Measurements from ENCODE around the gene GLI1. TPM values are rescaled to one million over a fixed set of nuclear protein-coding genes. Genes with fewer than 3 reads are reported as not detected.

Gene GLI1
- total RNA-seq, 1 experiment from 2014 or later, result 25.8 TPM

DNA sequence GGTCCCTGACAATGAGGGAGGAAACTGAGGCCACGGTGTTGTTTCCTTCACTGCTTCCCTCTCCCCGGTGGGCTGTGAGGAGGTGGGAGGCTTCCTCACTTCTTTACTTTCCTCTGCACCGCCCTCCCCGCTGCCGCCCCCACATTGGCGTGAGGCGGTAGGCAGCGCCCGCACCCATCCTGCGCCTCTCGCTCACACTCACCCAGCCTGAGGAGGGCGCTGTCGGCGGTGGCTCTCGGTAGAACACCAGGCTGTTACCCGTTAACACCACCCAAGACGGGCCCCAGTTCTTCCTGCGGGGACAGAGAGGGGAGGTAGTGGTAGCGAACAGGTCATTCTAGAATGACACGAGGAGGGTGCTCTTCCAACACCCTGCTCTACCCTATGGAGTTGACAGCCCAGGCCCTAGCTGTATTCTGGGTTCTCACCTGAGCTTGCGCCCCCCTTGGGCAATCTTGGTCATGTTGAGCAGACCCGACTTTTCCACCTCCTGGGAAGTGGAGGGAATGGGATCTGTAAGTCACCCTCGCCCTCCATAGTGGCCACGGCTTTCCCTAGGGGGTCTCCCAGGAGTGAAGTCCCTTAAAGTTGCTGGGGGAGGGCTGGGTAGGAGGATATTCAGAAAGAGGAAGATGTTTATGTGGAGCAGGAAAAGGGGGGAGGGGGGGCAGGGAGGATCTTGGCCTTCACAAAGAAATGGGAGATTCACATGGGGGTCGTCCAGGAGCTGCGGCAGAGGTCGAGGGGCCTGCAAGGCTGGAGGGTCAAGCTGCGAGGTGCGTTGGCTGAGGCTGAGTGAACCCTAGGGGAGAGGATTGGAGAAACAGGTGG lies 16.8 kb downstream of the GLI1 start:
- Histone ChIP-seq H4K91ac (ENCODE audit: insufficient read length, low read depth, low read length) (no peak overlapping the region), H3K14ac (ENCODE audit: insufficient read depth, low read length) (no peak overlapping the region), H3T11ph (ENCODE audit: low read length) (no peak overlapping the region), H3K4ac (ENCODE audit: low read depth, low read length) (no peak overlapping the region), H4K20me1 (ENCODE audit: control insufficient read depth, insufficient read depth, insufficient read length) (peaks cover 3% of the 10 kb centered on the region), H2BK15ac (ENCODE audit: low read depth, low read length) (no peak overlapping the region), H3K23ac (ENCODE audit: insufficient read length, low read depth, low read length) (no peak overlapping the region), H3K56ac (ENCODE audit: insufficient read length, low read depth, low read length) (no peak overlapping the region), H3K79me2 (ENCODE audit: insufficient read depth, low read length) (no peaks in the 10 kb centered on the region), H4K8ac (replicated peaks; ENCODE audit: insufficient read length, low read depth, low read length) (no peak overlapping the region), H3K18ac (ENCODE audit: insufficient read length, low read depth, low read length) (no peak overlapping the region), H2BK120ac (ENCODE audit: low read depth, low read length, poor library complexity, severe bottlenecking) (no peak overlapping the region), H3K23me2 (ENCODE audit: insufficient read length, low read depth, low read length, poor library complexity, severe bottlenecking) (peaks cover 15% of the 10 kb centered on the region), H4K5ac (ENCODE audit: insufficient read length, low read depth, low read length) (no peak overlapping the region), H3K27me3 (ENCODE audit: insufficient read depth, low read length) (peaks cover 37% of the 10 kb centered on the region), H2AFZ (ENCODE audit: low read length) (no peak overlapping the region), H3K9me3 (ENCODE audit: control insufficient read depth, low read depth, low read length) (no peaks in the 10 kb centered on the region), H3K9ac (ENCODE audit: extremely low read depth, insufficient read length, low read length) (no peak overlapping the region), H3K4me1 (ENCODE audit: insufficient read depth, low read length) (no peaks in the 10 kb centered on the region; the same call in 1 of the 2 replicates), H2BK20ac (ENCODE audit: low read depth, low read length, poor library complexity, severe bottlenecking) (no peak overlapping the region), H3K4me2 (ENCODE audit: insufficient read depth, insufficient read length, low read length) (peak overlapping the region; percentile 62), H3K27ac (ENCODE audit: insufficient read length, low read depth, low read length) (no peak overlapping the region), H2AK5ac (ENCODE audit: insufficient read length, low read length) (no peak overlapping the region), H3K79me1 (ENCODE audit: insufficient read depth, low read depth, low read length, poor library complexity, severe bottlenecking) (no peaks in the 10 kb centered on the region), H2BK12ac (ENCODE audit: insufficient read length, low read depth, low read length) (no peak overlapping the region), H2BK5ac (ENCODE audit: insufficient read length, low read length) (no peak overlapping the region)
- Mint-ChIP-seq H3K27me3 (ENCODE audit: low read depth) (peaks cover 84% of the 10 kb centered on the region), H3K9me3 (no peaks in the 10 kb centered on the region), H3K36me3 (ENCODE audit: insufficient read depth in 1 of 3, low read depth in 3 of 3) (no peaks in the 10 kb centered on the region; a peak in 2 of 7 replicates), H3K4me3 (peak overlapping the region; percentile 59 to 80), H3K4me1 (peaks cover 22% of the 10 kb centered on the region in 2 experiments), H3K27ac (no peak overlapping the region)
- peak; percentile 64 for DNase-seq
- TF ChIP-seq, protein P1, sequence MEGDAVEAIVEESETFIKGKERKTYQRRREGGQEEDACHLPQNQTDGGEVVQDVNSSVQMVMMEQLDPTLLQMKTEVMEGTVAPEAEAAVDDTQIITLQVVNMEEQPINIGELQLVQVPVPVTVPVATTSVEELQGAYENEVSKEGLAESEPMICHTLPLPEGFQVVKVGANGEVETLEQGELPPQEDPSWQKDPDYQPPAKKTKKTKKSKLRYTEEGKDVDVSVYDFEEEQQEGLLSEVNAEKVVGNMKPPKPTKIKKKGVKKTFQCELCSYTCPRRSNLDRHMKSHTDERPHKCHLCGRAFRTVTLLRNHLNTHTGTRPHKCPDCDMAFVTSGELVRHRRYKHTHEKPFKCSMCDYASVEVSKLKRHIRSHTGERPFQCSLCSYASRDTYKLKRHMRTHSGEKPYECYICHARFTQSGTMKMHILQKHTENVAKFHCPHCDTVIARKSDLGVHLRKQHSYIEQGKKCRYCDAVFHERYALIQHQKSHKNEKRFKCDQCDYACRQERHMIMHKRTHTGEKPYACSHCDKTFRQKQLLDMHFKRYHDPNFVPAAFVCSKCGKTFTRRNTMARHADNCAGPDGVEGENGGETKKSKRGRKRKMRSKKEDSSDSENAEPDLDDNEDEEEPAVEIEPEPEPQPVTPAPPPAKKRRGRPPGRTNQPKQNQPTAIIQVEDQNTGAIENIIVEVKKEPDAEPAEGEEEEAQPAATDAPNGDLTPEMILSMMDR (conservative IDR thresholded peaks at IDR 0.05), result peak; percentile 75
- no CpG with 5 or more reads among the region's 29 CpGs for WGBS (ENCODE audit: extremely low coverage, insufficient read length, low lambda C conversion rate)

Measured in H9 (cell line).